PC-3 (cell line): Measurements from ENCODE around the gene MGA. TPM values are rescaled to one million over a fixed set of nuclear protein-coding genes. Genes with fewer than 3 reads are reported as not detected.
A peak's percentile ranks its signal among the peaks of the same experiment; 100 is the strongest.

Experiments used
- ATAC-seq: fragments of 200-7000 bp; cut with Tn5 transposase; 2 replicates; pipeline ENCODE4 v1.9.1; 2020; ENCODE audit warnings: mild to moderate bottlenecking, moderate library complexity
- BruUV-seq: library from RNA; stranded (reverse); fragments of 400-500 nt; replicated peaks from 2 replicates; lab custom pipeline; 2021; lab: Mats Ljungman, UMichigan
- CTCF ChIA-PET: fragments of 300-600 bp; sonication (Branson Sonifier 250); formaldehyde crosslinking; loops from one replicate; lab custom pipeline; 2022; ENCODE audit warnings: antibody characterized with exemption; lab: Charles Lee
- POLR2A ChIA-PET: fragments of 300-600 bp; sonication (Branson Sonifier 250); formaldehyde crosslinking; loops from one replicate; lab custom pipeline; 2022; ENCODE audit warnings: antibody characterized with exemption; ENCODE audit not compliant: unreplicated experiment; lab: Charles Lee
- DNase-seq: peaks from one replicate; pipeline ENCODE4 v3.0.0-alpha.2; 2015
- H2AFZ ChIP-seq: fragments of 300-600 bp; sonication (generic); 2 replicates; pipeline ENCODE4 v1.6.0; 2016; ENCODE audit warnings: antibody characterized with exemption, low read length
- H3F3A ChIP-seq: fragments of 300-600 bp; sonication (generic); one replicate; pipeline ENCODE4 v1.6.0; 2017; ENCODE audit warnings: antibody characterized with exemption, low read length, control low read depth, mild to moderate bottlenecking; ENCODE audit not compliant: unreplicated experiment
- H3K27ac ChIP-seq: fragments of 300-600 bp; sonication (generic); 2 replicates; pipeline ENCODE4 v1.5.1; 2016; ENCODE audit warnings: mild to moderate bottlenecking, low read length
- H3K27me3 ChIP-seq: fragments of 300-600 bp; sonication (generic); 2 replicates; pipeline ENCODE4 v1.6.1; 2016; ENCODE audit warnings: low read length, mixed read lengths
- H3K36me3 ChIP-seq: fragments of 300-600 bp; sonication (generic); 2 replicates; pipeline ENCODE4 v1.6.1; 2016; ENCODE audit warnings: low read depth, mixed run types, low read length, mixed read lengths
- H3K4me1 ChIP-seq: fragments of 300-600 bp; sonication (generic); 2 replicates; pipeline ENCODE4 v1.5.1; 2016; ENCODE audit warnings: low read length; ENCODE audit not compliant: insufficient read depth
- H3K4me2 ChIP-seq: fragments of 300-600 bp; sonication (generic); 2 replicates; pipeline ENCODE4 v1.6.0; 2016; ENCODE audit warnings: low read length
- H3K4me3 ChIP-seq: fragments of 300-600 bp; sonication (generic); 2 replicates; pipeline ENCODE4 v1.5.1; 2016; ENCODE audit warnings: mild to moderate bottlenecking, low read length, mixed read lengths
- H3K79me2 ChIP-seq: fragments of 300-600 bp; sonication (generic); 2 replicates; pipeline ENCODE4 v1.6.1; 2017; ENCODE audit warnings: low read length, mixed read lengths
- H3K9ac ChIP-seq: fragments of 300-600 bp; sonication (generic); 2 replicates; pipeline ENCODE4 v1.6.0; 2016; ENCODE audit warnings: mild to moderate bottlenecking, low read length
- H3K9me2 ChIP-seq: fragments of 300-600 bp; sonication (generic); replicated peaks from 2 replicates; pipeline ENCODE4 v1.6.1; 2016; ENCODE audit warnings: mixed run types, low read length, mixed read lengths
- H3K9me3 ChIP-seq: fragments of 300-600 bp; sonication (generic); 2 replicates; pipeline ENCODE4 v1.6.1; 2016; ENCODE audit warnings: low read length, mixed read lengths
- H4K20me1 ChIP-seq: fragments of 300-600 bp; sonication (generic); 2 replicates; pipeline ENCODE4 v1.6.1; 2016; ENCODE audit warnings: low read length, mixed read lengths
- CTCF ChIP-seq: fragments of 300-600 bp; sonication (generic); conservative IDR thresholded peaks from 2 replicates; pipeline ENCODE4 v1.5.1; 2017; ENCODE audit warnings: antibody characterized with exemption, low read depth, mild to moderate bottlenecking, low read length
- EZH2 ChIP-seq: fragments of 300-600 bp; sonication (generic); IDR thresholded peaks from one replicate; pipeline ENCODE4 v1.6.1; 2017; ENCODE audit warnings: antibody characterized with exemption, mild to moderate bottlenecking, low read length; ENCODE audit not compliant: unreplicated experiment
- EZH2phosphoT487 ChIP-seq: fragments of 300-600 bp; sonication (generic); IDR thresholded peaks from 2 replicates; pipeline ENCODE4 v1.6.1; 2018; ENCODE audit warnings: mild to moderate bottlenecking, antibody characterized with exemption, low read length, borderline replicate concordance
- intact Hi-C: fragments of 100-400 bp; cut with micrococcal nuclease; formaldehyde crosslinking; loops from 2 replicates; pipeline ENCODE4 v1.9.0; 2023
- total RNA-seq: library from RNA; depleted of rRNA; stranded (reverse); fragments of >200 nt; gene quantifications from 2 replicates; pipeline ENCODE4 v1.2.3, GENCODE V29; 2014

MGA gene
- total RNA-seq, 1 experiment from 2014 or later = 21.2 TPM

GRCh38 chr15:41655716-41656115, 4.5 kb upstream of the MGA start:
- H3K9me3 ChIP-seq = no peaks in the 10 kb centered on the region
- H3K36me3 ChIP-seq = no peaks in the 10 kb centered on the region
- no peaks in the 10 kb centered on the region for H3F3A ChIP-seq
- ChIA-PET POLR2A (interaction anchor here (0.6 kb wide), 1 partner anchor 12 kb away, joined by 9 read pairs; no protein-coding TSS in a partner anchor), CTCF (no interaction called here)
- no peak overlapping the region for H3K27ac ChIP-seq
- no TSS peak for BruUV-seq
- H3K9me2 ChIP-seq = no peaks in the 10 kb centered on the region
- H3K27me3 ChIP-seq = no peaks in the 10 kb centered on the region
- peak overlapping the region; percentile 38 for H3K4me2 ChIP-seq
- H3K79me2 ChIP-seq = peaks cover 4% of the 10 kb centered on the region
- ATAC-seq (peak; percentile 41), DNase-seq (peak; percentile 65)
- TF ChIP-seq CTCF (no peak), EZH2phosphoT487 (no peak), EZH2 (no peak)
- H4K20me1 ChIP-seq = no peaks in the 10 kb centered on the region
- H3K4me1 ChIP-seq = peaks cover 16% of the 10 kb centered on the region
- 0 out of 2 replicates have a peak overlapping the region, but pooled peaks have one; percentile 4 for H2AFZ ChIP-seq
- intact Hi-C loops = no loop called here
- H3K4me3 ChIP-seq = no peak overlapping the region
- H3K9ac ChIP-seq = no peak overlapping the region

- Histone ChIP-seq H3K4me2 (peak overlapping the region; percentile 38), H3K36me3 (no peaks in the 10 kb centered on the region), H3F3A (no peaks in the 10 kb centered on the region), H3K4me3 (no peak overlapping the region), H3K27ac (no peak overlapping the region), H3K9me3 (no peaks in the 10 kb centered on the region), H3K79me2 (peaks cover 9% of the 10 kb centered on the region), H4K20me1 (no peaks in the 10 kb centered on the region), H3K4me1 (peaks cover 20% of the 10 kb centered on the region), H3K9me2 (no peaks in the 10 kb centered on the region), H3K27me3 (no peaks in the 10 kb centered on the region), H2AFZ (no peak overlapping the region), H3K9ac (no peak overlapping the region)
- intact Hi-C loops = no loop called here
- ChIA-PET POLR2A (no interaction called here), CTCF (no interaction called here)
- TF ChIP-seq EZH2 (no peak), EZH2phosphoT487 (no peak), CTCF (no peak)
- BruUV-seq = no TSS peak
- no peak for ATAC-seq
- DNase-seq = no peak
These were observed 4.0 kb upstream of the MGA start for GRCh38 chr15:41656188-41656587.

GRCh38 chr15:41658689-41659088, 1.5 kb upstream of the MGA start:
- 0 out of 2 replicates have a peak, but pooled peaks cover 3% of the 10 kb centered on the region for H4K20me1 ChIP-seq
- no peak for ATAC-seq
- no peaks in the 10 kb centered on the region for H3K27me3 ChIP-seq
- DNase-seq = no peak
- CTCF ChIA-PET = no interaction called here
- POLR2A ChIA-PET = no interaction called here
- no peaks in the 10 kb centered on the region for H3F3A ChIP-seq
- H3K4me2 ChIP-seq = no peak overlapping the region
- peaks cover 34% of the 10 kb centered on the region for H3K79me2 ChIP-seq
- peaks cover 35% of the 10 kb centered on the region for H3K4me1 ChIP-seq
- intact Hi-C loops = no loop called here
- no peaks in the 10 kb centered on the region for H3K36me3 ChIP-seq
- H2AFZ ChIP-seq = no peak overlapping the region
- H3K9me2 ChIP-seq = no peaks in the 10 kb centered on the region
- H3K9ac ChIP-seq = no peak overlapping the region
- no peaks in the 10 kb centered on the region for H3K9me3 ChIP-seq
- BruUV-seq = no TSS peak
- TF ChIP-seq EZH2phosphoT487 = no peak
- no peak for TF ChIP-seq CTCF
- no peak for TF ChIP-seq EZH2
- H3K27ac ChIP-seq = no peak overlapping the region
- H3K4me3 ChIP-seq = no peak overlapping the region
